ENCODE results near the gene LMO3.

GRCh38 chr12:16618256-16618655 lies 12.3 kb upstream of the LMO3 start:
- TF ChIP-seq SMC3 (IDR thresholded peaks at IDR 0.05) (no peak), CHD2 (IDR thresholded peaks at IDR 0.05; ENCODE audit: low read length, partially characterized antibody) (no peak), CTCF (IDR thresholded peaks at IDR 0.05) (no peak), POLR2A (IDR thresholded peaks at IDR 0.05; ENCODE audit: low read length) (no peak), HMGXB4 (CRISPR knock-in tag; IDR thresholded peaks at IDR 0.05; ENCODE audit: borderline replicate concordance) (no peak), JUN (IDR thresholded peaks at IDR 0.05) (no peak), PBX3 (IDR thresholded peaks at IDR 0.05) (no peak), MAX (IDR thresholded peaks at IDR 0.05) (no peak), RAD21 (conservative IDR thresholded peaks at IDR 0.05 in 1 of 2, IDR thresholded peaks at IDR 0.05 in 1 of 2) (no peak), REST (IDR thresholded peaks at IDR 0.05) (no peak), EP300 (IDR thresholded peaks at IDR 0.05) (no peak)

Measured in A549 (cell line).